A673 (cell line): Measurements from ENCODE around the gene IL15RA.

Experiments used
- CTCF ChIP-seq: fragments of 300-800, 200-600 bp; sonication (generic); conservative IDR thresholded peaks from 2 replicates; pipeline ENCODE4 v1.5.1; 2017; ENCODE audit warnings: low read depth, mild to moderate bottlenecking, antibody characterized with exemption, low read length, moderate library complexity, mixed read lengths
- EZH2 ChIP-seq: fragments of 200-600 bp; sonication (generic); IDR thresholded peaks from 2 replicates; pipeline ENCODE4 v1.6.1; 2017; ENCODE audit warnings: borderline replicate concordance, low read depth, mild to moderate bottlenecking, mixed read lengths, antibody characterized with exemption, low read length; ENCODE audit not compliant: poor library complexity, severe bottlenecking

- TF ChIP-seq CTCF (no peak), EZH2 (no peak)
Observed at GRCh38 chr10:5970527-5970926, 6.8 kb downstream of the IL15RA start.
